GM21723 (cell line): Measurements from ENCODE around the gene CCND3.

Experiments
- ATAC-seq: cut with Tn5 transposase; IDR thresholded peaks from one replicate; pipeline ENCODE4 v1.9.1; 2021; ENCODE audit warnings: mild to moderate bottlenecking, moderate library complexity; ENCODE audit not compliant: unreplicated experiment

CCND3 gene

GRCh38 chr6:41941280-41942066 lies at the start of gene CCND3:
Gene CCND3 (minus strand): TSS chr6:41941808. CDS start chr6:41941649, 159 bp downstream.
- peak; percentile 84 for ATAC-seq

- ATAC-seq: no peak
These were observed 44.7 kb upstream of the CCND3 start for GRCh38 chr6:41986339-41986738.

- no peak for ATAC-seq
These were observed 43.0 kb upstream of the CCND3 start for GRCh38 chr6:41984623-41985022.

GRCh38 chr6:41976794-41977484 lies 35.3 kb upstream of the CCND3 start:
- ATAC-seq: no peak

- no peak for ATAC-seq
These were observed 33.7 kb upstream of the CCND3 start for GRCh38 chr6:41975276-41975675.

- ATAC-seq: no peak
These were observed 32.7 kb upstream of the CCND3 start for GRCh38 chr6:41974281-41974825.

- ATAC-seq: no peak
These were observed 31.2 kb upstream of the CCND3 start for GRCh38 chr6:41972826-41973225.

GRCh38 chr6:41970436-41970846 lies 28.8 kb upstream of the CCND3 start:
- ATAC-seq: no peak

- no peak for ATAC-seq
These were observed 26.0 kb upstream of the CCND3 start for GRCh38 chr6:41967312-41968287.

- ATAC-seq: no peak
These were observed 25.3 kb upstream of the CCND3 start for GRCh38 chr6:41966961-41967311.

- no peak for ATAC-seq
These were observed 24.8 kb upstream of the CCND3 start for GRCh38 chr6:41966214-41966920.

GRCh38 chr6:41965429-41966213 lies 24.0 kb upstream of the CCND3 start:
- ATAC-seq: no peak

- ATAC-seq: no peak
These were observed 22.7 kb upstream of the CCND3 start for GRCh38 chr6:41964201-41964887.

GRCh38 chr6:41963371-41963770 lies 21.8 kb upstream of the CCND3 start:
- ATAC-seq: no peak

- ATAC-seq: no peak
These were observed 18.4 kb upstream of the CCND3 start for GRCh38 chr6:41960028-41960427.

GRCh38 chr6:41958022-41958856 lies 16.6 kb upstream of the CCND3 start:
- no peak for ATAC-seq

- no peak for ATAC-seq
These were observed 15.5 kb upstream of the CCND3 start for GRCh38 chr6:41957117-41957516.

GRCh38 chr6:41955412-41955811 lies 13.8 kb upstream of the CCND3 start:
- ATAC-seq: no peak
